Measurements from ENCODE around the gene THBS2.

The THBS2 gene

GRCh38 chr6:169169375-169169774 is 84.3 kb downstream of the THBS2 start:
- no peak overlapping the region for H3K4me3 ChIP-seq (ENCODE audit: low read depth, low read length)
- ChIA-PET CTCF (no interaction called here), POLR2A (no interaction called here)
- no peak for TF ChIP-seq CTCF (IDR thresholded peaks at IDR 0.05; ENCODE audit: insufficient read depth, low read length, missing control alignments)
- no peak for DNase-seq (ENCODE audit: low read depth, low spot score)

GRCh38 chr6:169168706-169169105 is 84.9 kb downstream of the THBS2 start:
- H3K4me3 ChIP-seq (ENCODE audit: low read depth, low read length) = no peak overlapping the region
- TF ChIP-seq CTCF (IDR thresholded peaks at IDR 0.05; ENCODE audit: insufficient read depth, low read length, missing control alignments) = no peak
- ChIA-PET CTCF (interaction anchor here (0.9 to 1.8 kb wide), 2 partner anchors 18 to 36 kb away, joined by 3 to 6 read pairs; no protein-coding TSS in a partner anchor), POLR2A (interaction anchor here (1.2 kb wide), 3 partner anchors 21 to 95 kb away, joined by 3 to 9 read pairs (median 5); no protein-coding TSS in a partner anchor)
- no peak for DNase-seq (ENCODE audit: low read depth, low spot score)

- no peak for DNase-seq (ENCODE audit: low read depth, low spot score)
- ChIA-PET CTCF (interaction anchor here (0.9 to 1.8 kb wide), 2 partner anchors 19 to 36 kb away, joined by 3 to 6 read pairs; no protein-coding TSS in a partner anchor), POLR2A (interaction anchor here (0.7 to 1.2 kb wide), 7 partner anchors 22 to 132 kb away, joined by 3 to 9 read pairs (median 3); no protein-coding TSS in a partner anchor)
- no peak for TF ChIP-seq CTCF (IDR thresholded peaks at IDR 0.05; ENCODE audit: insufficient read depth, low read length, missing control alignments)
- H3K4me3 ChIP-seq (ENCODE audit: low read depth, low read length) = no peak overlapping the region
Observed at GRCh38 chr6:169168302-169168630, 85.4 kb downstream of the THBS2 start.

- ChIA-PET CTCF (interaction anchor here (0.9 to 1.8 kb wide), 3 partner anchors 19 to 35 kb away, joined by 3 to 6 read pairs (median 4); no protein-coding TSS in a partner anchor), POLR2A (interaction anchor here (0.7 to 1.2 kb wide), 7 partner anchors 22 to 132 kb away, joined by 3 to 9 read pairs (median 3); no protein-coding TSS in a partner anchor)
- peak; percentile 71 for DNase-seq (ENCODE audit: low read depth, low spot score)
- no peak overlapping the region for H3K4me3 ChIP-seq (ENCODE audit: low read depth, low read length)
- TF ChIP-seq CTCF (IDR thresholded peaks at IDR 0.05; ENCODE audit: insufficient read depth, low read length, missing control alignments) = no peak
Observed at GRCh38 chr6:169167581-169168301, 85.9 kb downstream of the THBS2 start.

GRCh38 chr6:169166896-169167580 is 86.6 kb downstream of the THBS2 start:
- H3K4me3 ChIP-seq (ENCODE audit: low read depth, low read length) = no peak overlapping the region
- no peak for TF ChIP-seq CTCF (IDR thresholded peaks at IDR 0.05; ENCODE audit: insufficient read depth, low read length, missing control alignments)
- DNase-seq (ENCODE audit: low read depth, low spot score) = no peak
- POLR2A ChIA-PET = interaction anchor here (0.9 to 1.2 kb wide), 5 partner anchors 23 to 96 kb away, joined by 3 to 9 read pairs (median 5); no protein-coding TSS in a partner anchor
- CTCF ChIA-PET = interaction anchor here (1.5 to 1.8 kb wide), 2 partner anchors 20 to 22 kb away, joined by 4 to 6 read pairs; no protein-coding TSS in a partner anchor

All from AG04449 (cell line).